Brain microvascular endothelial cell (primary cell): ENCODE data around the gene PPFIA2.

Experiments used
- DNase-seq: peaks from one replicate; pipeline ENCODE4 v3.0.0-alpha.2; 2020
- H3K27ac ChIP-seq: fragments of 250-450 bp; sonication (Bioruptor Pico); 2 replicates; pipeline ENCODE4 v1.5.1; 2020; ENCODE audit warnings: mild to moderate bottlenecking, moderate library complexity
- H3K27me3 ChIP-seq: fragments of 250-450 bp; sonication (Bioruptor Pico); replicated peaks from 2 replicates; pipeline ENCODE4 v1.5.1; 2020; ENCODE audit warnings: mild to moderate bottlenecking
- H3K36me3 ChIP-seq: fragments of 250-450 bp; sonication (Bioruptor Pico); replicated peaks from 2 replicates; pipeline ENCODE4 v1.5.1; 2020; ENCODE audit warnings: mild to moderate bottlenecking
- H3K4me3 ChIP-seq: 2 replicates; pipeline ENCODE4 v1.5.1; 2011; ENCODE audit warnings: low read depth, mild to moderate bottlenecking, control low read depth, low read length, moderate library complexity
- in situ Hi-C: cut with HindIII; loops from 2 replicates; pipeline ENCODE4 v1.10.0; 2017; ENCODE audit warnings: low sequenced_read_pairs, low pct_ligation_motif_present
- TF ChIP-seq, protein P1 (sequence below): IDR thresholded peaks from 2 replicates; pipeline ENCODE4 v1.5.1; 2011; ENCODE audit warnings: low read depth, mild to moderate bottlenecking, moderate library complexity, low read length, control low read depth, inconsistent platforms; ENCODE audit errors: missing control alignments

PPFIA2 gene

DNA sequence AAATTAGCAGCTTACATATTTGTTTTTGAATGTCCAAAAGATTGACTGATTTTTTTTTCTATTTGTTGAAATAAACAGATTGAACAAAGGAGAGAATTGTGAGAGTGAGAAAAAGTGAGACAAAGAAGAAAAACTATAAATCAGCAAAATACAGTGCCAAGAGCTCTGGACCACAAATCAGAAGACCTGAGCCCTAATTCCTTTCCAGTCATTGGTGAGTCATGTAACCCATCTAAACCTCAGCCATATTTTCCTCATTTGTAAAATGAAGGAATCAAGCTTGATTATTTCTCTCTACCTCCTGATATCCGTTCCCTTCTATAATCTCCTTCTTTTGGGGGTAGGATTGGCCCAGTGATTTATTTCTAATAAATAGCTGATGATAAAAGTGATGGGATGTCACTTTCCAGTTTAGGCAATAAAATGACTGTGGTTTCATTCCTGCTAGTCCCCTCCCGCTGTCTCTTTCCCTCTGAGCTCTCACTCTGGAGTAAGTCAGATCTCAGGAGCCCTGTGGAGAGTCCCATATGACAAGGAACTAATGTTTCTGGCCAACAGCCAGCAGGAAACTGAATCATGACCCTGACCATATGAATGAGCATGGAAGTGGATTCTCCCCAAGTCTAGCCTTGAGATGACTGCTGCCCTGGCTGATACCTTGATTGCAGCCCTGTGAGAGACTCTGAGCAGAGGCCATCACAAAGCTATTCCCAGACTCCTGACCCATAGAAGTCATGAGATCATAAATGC, 462.4 kb downstream of the PPFIA2 start:
- H3K36me3 ChIP-seq, result no peaks in the 10 kb centered on the region
- DNase-seq, result peak; percentile 97
- TF ChIP-seq, protein P1, sequence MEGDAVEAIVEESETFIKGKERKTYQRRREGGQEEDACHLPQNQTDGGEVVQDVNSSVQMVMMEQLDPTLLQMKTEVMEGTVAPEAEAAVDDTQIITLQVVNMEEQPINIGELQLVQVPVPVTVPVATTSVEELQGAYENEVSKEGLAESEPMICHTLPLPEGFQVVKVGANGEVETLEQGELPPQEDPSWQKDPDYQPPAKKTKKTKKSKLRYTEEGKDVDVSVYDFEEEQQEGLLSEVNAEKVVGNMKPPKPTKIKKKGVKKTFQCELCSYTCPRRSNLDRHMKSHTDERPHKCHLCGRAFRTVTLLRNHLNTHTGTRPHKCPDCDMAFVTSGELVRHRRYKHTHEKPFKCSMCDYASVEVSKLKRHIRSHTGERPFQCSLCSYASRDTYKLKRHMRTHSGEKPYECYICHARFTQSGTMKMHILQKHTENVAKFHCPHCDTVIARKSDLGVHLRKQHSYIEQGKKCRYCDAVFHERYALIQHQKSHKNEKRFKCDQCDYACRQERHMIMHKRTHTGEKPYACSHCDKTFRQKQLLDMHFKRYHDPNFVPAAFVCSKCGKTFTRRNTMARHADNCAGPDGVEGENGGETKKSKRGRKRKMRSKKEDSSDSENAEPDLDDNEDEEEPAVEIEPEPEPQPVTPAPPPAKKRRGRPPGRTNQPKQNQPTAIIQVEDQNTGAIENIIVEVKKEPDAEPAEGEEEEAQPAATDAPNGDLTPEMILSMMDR, result no peak
- no peaks in the 10 kb centered on the region for H3K27me3 ChIP-seq
- in situ Hi-C loops, result no loop called here
- H3K4me3 ChIP-seq, result no peak overlapping the region
- H3K27ac ChIP-seq, result peak overlapping the region; percentile 74

DNA sequence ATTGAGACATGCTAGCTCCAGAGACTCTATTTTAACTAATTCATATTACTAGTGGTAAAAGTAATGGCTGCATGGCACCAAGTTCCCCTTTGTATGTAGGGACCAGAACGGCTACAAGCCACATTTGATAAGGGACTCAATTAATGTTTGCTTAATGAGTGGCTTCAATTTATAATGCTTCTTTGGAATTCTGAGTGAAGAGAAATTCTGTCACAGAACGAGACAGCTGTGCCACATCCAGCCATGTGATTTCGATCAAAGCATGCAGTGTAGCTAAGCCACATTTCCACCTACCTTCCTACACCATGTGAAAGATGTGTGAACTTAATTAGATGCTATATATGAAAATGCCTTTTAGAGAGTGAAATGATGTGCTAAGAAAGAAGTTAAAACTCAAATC, 463.9 kb downstream of the PPFIA2 start:
- no peaks in the 10 kb centered on the region for H3K27me3 ChIP-seq
- DNase-seq, result no peak
- no peak overlapping the region for H3K4me3 ChIP-seq
- TF ChIP-seq, protein P1, result no peak
- H3K36me3 ChIP-seq, result no peaks in the 10 kb centered on the region
- in situ Hi-C loops, result no loop called here
- no peak overlapping the region for H3K27ac ChIP-seq

DNA sequence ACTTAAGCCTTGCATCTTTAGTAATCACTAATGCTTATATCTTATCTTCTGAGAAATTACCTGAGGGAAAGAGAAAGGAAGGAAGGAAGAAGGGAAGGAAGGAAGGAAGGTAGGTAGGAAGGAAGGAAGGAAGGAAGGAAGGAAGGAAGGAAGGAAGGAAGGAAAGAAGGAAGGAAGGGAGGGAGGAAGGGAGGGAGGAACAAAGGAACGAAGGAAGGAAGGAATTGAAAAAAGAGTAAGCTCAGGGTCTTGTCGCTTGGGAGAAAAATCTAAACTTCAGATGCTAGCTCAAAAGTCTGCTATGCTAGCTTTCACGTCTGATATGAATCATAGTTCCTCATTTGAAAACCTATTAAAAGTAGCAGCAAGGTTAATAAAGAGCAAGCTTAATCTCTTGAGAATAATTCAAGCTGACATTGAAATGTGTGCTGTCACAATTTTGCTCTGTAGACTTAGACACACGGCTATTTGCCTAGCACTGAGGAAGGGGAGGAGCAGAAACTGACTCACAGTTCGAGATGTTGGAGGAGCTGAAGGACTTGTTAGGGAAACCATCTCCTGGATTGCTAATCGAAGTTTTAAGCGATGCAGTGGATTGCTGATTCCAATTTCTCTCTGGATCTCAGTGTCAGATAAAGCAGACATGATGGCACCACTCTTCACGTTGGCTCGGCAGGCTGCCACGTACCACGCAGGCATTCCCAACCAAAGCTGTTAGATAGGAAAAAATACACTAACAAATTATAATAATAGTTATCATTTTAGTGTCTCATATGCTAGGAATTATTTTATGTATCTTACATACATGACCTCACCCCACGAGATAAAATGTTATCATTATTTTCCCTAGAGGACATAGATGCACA, 464.6 kb downstream of the PPFIA2 start:
- no peaks in the 10 kb centered on the region for H3K27me3 ChIP-seq
- H3K4me3 ChIP-seq, result no peak overlapping the region
- in situ Hi-C loops, result no loop called here
- TF ChIP-seq, protein P1, result no peak
- no peak for DNase-seq
- no peaks in the 10 kb centered on the region for H3K36me3 ChIP-seq
- no peak overlapping the region for H3K27ac ChIP-seq

DNA sequence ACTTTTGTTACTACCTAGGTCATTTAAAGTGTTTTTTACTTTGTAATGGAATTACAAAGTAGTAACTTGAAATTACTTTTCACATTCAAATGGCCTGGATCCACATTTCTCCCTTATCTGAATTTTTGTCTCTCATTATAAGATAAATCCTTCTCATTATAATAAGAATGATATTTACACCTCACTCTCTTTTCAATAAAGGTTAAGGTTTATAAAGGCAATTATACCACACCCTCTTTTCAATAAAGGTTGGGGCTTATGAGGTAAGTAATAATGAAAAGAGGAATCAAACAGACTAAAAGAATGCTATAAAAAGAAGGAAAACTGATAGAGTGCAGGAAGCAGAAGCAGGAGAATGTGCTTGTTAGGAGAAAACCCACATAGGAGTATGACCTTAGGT, 470.5 kb downstream of the PPFIA2 start:
- TF ChIP-seq, protein P1, result no peak
- in situ Hi-C loops, result no loop called here
- DNase-seq, result no peak
- H3K4me3 ChIP-seq, result no peak overlapping the region
- no peaks in the 10 kb centered on the region for H3K27me3 ChIP-seq
- no peaks in the 10 kb centered on the region for H3K36me3 ChIP-seq
- H3K27ac ChIP-seq, result no peak overlapping the region

DNA sequence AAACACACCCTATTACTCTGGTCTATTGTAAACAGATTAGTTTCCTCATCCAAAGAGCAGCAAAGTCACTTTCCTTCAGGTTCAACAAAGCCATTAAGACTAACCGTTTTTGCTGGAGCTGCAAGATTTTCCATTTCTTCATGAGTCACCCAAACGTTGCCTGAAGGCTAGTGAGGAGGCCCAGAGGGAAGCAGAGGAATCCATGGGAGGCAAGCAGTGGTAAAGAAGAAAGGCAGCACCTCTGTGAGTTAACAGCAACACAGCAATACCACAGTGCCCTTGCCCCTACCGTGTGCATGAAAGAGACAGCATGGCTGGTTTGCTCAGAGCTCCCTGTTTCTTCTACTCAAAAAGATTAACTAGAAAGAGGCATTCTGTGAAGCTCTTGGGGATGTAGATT, 475.0 kb downstream of the PPFIA2 start:
- H3K36me3 ChIP-seq, result no peaks in the 10 kb centered on the region
- no peak overlapping the region for H3K27ac ChIP-seq
- no peak for DNase-seq
- H3K4me3 ChIP-seq, result no peak overlapping the region
- H3K27me3 ChIP-seq, result no peaks in the 10 kb centered on the region
- TF ChIP-seq, protein P1, result no peak
- in situ Hi-C loops, result no loop called here
